ENCODE results near the gene TSGA10.
"Not testable (repeated sequence)": the region's sequence is repeated elsewhere in the genome, so short reads cannot be mapped to it uniquely, and the experiment has no call there.

Gene TSGA10

GRCh38 chr2:99156891-99157290 is 2.1 kb upstream of the TSGA10 start:
- no peak for DNase-seq

- DNase-seq, result no peak
These were observed 679 bp downstream of the TSGA10 start for GRCh38 chr2:99153921-99154604.

GRCh38 chr2:99152199-99152895 is 2.4 kb downstream of the TSGA10 start:
- peak; percentile 36 for DNase-seq

GRCh38 chr2:99150706-99151105 is 4.0 kb downstream of the TSGA10 start:
- DNase-seq, result no peak

GRCh38 chr2:99141110-99142108 is 13.3 kb downstream of the TSGA10 start, which contains the start of gene C2orf15:
TSS of gene C2orf15 (plus strand) at chr2:99141707. CDS start at chr2:99150559, 8,852 bp downstream.
- DNase-seq, result peak; percentile 98

- DNase-seq, result peak; percentile 94
These were observed 14.0 kb downstream of the TSGA10 start for GRCh38 chr2:99140860-99141109.

- peak; percentile 12 for DNase-seq
These were observed 14.5 kb downstream of the TSGA10 start for GRCh38 chr2:99140056-99140859.

- DNase-seq, result no peak
These were observed 15.7 kb downstream of the TSGA10 start for GRCh38 chr2:99139003-99139402.

GRCh38 chr2:99135044-99135556 is 19.6 kb downstream of the TSGA10 start:
- DNase-seq, result not testable (repeated sequence)

- DNase-seq, result no peak
These were observed 26.8 kb downstream of the TSGA10 start for GRCh38 chr2:99127981-99128380.

GRCh38 chr2:99112617-99113016 is 42.1 kb downstream of the TSGA10 start:
- DNase-seq, result no peak

GRCh38 chr2:99111945-99112344 is 42.8 kb downstream of the TSGA10 start:
- no peak for DNase-seq

- no peak for DNase-seq
These were observed 43.5 kb downstream of the TSGA10 start for GRCh38 chr2:99111236-99111635.

- no peak for DNase-seq
These were observed 47.8 kb downstream of the TSGA10 start for GRCh38 chr2:99106913-99107312.

- no peak for DNase-seq
These were observed 50.7 kb downstream of the TSGA10 start for GRCh38 chr2:99104006-99104405.

GRCh38 chr2:99101697-99102096 is 53.0 kb downstream of the TSGA10 start:
- DNase-seq, result no peak

- no peak for DNase-seq
These were observed 58.0 kb downstream of the TSGA10 start for GRCh38 chr2:99096728-99097127.

GRCh38 chr2:99088017-99088416 is 66.7 kb downstream of the TSGA10 start:
- DNase-seq, result no peak

GRCh38 chr2:99086385-99086784 is 68.4 kb downstream of the TSGA10 start:
- no peak for DNase-seq

GRCh38 chr2:99085421-99085820 is 69.3 kb downstream of the TSGA10 start:
- no peak for DNase-seq

- DNase-seq, result no peak
These were observed 70.5 kb downstream of the TSGA10 start for GRCh38 chr2:99084256-99084655.

GRCh38 chr2:99081891-99082290 is 72.9 kb downstream of the TSGA10 start:
- DNase-seq, result no peak
